Pulmonary artery endothelial cell (primary cell): ENCODE data around the gene ETV6. TPM values are rescaled to one million over a fixed set of nuclear protein-coding genes. Genes with fewer than 3 reads are reported as not detected.

Source experiments
- DNase-seq: peaks from one replicate; pipeline ENCODE4 v3.0.0-alpha.2; 2011; ENCODE audit warnings: low read depth, low spot score
- total RNA-seq: library from RNA; depleted of rRNA; stranded (reverse); fragments of >200 nt; gene quantifications from 2 replicates; pipeline ENCODE4 v1.2.3, GENCODE V29; 2014

ETV6 gene
- total RNA-seq, 1 donor from 2014 or later = 9.6 TPM

GRCh38 chr12:11849757-11850504 is 200.5 kb downstream of the ETV6 start:
- no peak for DNase-seq

DNA sequence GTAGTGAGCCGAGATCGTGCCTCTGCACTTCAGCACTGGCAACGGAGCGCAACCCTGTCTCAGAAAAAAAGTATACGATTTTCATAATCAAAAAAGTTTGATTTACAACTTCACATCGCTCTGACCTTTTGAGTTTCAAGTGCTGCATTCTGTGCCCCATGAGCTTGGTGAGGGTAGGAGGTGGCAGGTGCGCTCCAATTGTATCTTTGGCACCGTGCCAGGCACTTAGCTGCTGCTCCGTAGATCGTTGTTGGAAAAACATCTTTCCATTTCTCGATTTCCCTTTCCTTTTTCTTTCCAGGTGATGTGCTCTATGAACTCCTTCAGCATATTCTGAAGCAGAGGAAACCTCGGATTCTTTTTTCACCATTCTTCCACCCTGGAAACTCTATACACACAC is 203.7 kb downstream of the ETV6 start:
- DNase-seq = no peak

DNA sequence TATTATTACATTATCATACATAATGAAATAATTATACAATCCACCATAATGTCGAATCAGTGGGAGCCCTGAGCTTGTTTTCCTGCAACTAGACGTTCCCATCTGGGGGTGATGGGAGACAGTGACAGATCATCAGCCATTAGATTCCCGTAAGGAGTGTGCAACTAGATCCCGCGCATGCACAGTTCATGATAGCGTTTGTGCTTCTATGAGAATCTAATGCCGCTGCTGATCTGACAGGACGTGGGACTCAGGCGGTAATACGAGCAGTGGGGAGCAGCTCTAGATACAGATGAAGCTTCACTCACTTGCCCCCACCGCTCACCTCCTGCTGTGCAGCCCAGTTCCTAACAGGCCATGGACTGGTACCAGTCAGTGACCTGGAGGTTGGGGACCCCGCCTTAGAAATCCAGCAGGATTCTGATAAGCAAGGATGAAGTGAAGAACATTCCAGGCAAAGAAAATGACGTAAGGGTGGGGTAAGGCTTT is 204.6 kb downstream of the ETV6 start:
- no peak for DNase-seq

GRCh38 chr12:11855983-11856374 is 206.5 kb downstream of the ETV6 start:
- no peak for DNase-seq

- no peak for DNase-seq
These were observed 207.5 kb downstream of the ETV6 start for GRCh38 chr12:11856971-11857370.

- no peak for DNase-seq
These were observed 210.4 kb downstream of the ETV6 start for GRCh38 chr12:11859705-11860425.

DNA sequence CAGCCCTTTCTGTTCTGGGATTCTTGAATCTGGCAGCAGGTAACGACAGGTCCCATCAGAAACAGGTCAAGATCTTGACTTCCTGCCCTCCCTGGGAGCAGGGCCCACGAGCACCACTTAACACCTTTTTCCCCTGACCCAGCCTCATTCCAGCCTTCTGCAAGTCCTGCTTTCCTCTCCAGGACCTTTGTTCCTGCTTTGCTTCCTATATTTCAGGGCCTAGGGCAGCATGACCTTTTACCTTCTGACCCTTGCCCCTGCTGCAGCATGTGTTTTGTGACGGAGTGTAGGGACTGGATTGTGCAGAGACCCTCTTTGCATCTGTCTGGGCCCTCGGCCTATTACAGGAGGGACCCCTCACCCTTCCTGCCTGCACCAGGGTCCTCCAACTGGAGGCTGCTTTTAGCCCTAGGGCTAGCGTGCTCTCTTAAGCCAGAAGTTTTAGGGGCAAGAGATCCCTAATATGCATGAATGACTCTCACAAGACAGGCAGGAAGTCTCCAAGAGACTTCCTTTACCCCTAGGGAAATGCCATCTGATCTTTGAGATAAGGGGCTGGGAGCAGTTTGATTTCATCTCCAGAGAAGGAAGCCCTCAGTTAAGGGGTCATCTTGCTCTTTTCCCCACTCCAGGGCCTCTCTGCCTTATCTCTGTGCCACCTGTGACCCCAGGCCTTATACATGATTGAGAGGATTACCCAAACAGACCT is 211.8 kb downstream of the ETV6 start:
- DNase-seq = no peak

GRCh38 chr12:11861864-11862600 is 212.6 kb downstream of the ETV6 start:
- no peak for DNase-seq

- no peak for DNase-seq
These were observed 213.3 kb downstream of the ETV6 start for GRCh38 chr12:11862798-11863197.

GRCh38 chr12:11863478-11863906 is 214.0 kb downstream of the ETV6 start:
- no peak for DNase-seq

GRCh38 chr12:11863988-11864387 is 214.5 kb downstream of the ETV6 start:
- DNase-seq = peak; percentile 83

DNA sequence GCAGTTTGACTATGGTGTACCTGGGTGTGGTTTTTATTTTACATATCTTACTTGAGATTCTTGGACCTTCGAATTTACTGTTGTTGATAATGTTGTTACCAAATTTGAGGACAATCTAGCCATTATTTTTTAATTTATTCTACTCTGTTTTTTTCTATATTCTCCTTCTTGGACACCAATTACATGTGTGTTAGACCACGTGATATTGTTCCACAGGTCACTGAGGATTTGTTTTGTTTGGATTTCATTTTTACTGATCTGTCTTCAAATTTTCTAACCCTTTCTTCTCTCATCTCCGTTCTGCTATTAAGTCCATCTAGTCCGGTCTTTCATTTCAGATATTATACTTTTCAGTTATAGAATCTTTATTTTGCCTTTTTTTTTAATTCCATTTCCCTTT is 216.3 kb downstream of the ETV6 start:
- no peak for DNase-seq

DNA sequence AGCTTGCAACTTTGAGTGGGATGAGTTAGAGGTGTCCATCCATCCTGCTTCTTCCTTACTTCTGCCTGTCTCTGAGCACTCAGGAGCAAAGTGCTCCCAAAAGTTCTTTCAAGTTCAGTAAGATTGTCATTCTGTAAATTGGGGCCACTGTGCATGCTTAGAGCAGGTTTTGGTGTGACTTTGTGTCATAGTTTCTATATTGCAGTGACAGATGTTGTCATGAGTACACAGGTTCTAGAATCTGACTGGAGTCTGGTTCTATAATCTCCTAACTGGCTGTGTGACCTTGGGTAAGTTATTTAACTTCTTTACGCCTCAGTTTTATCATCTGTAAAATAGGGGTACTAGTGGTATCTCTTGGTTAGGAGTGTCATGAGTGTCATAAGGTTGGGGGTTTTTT is 218.6 kb downstream of the ETV6 start:
- DNase-seq = no peak

DNA sequence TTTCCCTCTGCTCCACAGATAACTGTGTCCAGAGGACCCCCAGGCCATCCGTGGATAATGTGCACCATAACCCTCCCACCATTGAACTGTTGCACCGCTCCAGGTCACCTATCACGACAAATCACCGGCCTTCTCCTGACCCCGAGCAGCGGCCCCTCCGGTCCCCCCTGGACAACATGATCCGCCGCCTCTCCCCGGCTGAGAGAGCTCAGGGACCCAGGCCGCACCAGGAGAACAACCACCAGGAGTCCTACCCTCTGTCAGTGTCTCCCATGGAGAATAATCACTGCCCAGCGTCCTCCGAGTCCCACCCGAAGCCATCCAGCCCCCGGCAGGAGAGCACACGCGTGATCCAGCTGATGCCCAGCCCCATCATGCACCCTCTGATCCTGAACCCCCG is 219.9 kb downstream of the ETV6 start:
- no peak for DNase-seq

DNA sequence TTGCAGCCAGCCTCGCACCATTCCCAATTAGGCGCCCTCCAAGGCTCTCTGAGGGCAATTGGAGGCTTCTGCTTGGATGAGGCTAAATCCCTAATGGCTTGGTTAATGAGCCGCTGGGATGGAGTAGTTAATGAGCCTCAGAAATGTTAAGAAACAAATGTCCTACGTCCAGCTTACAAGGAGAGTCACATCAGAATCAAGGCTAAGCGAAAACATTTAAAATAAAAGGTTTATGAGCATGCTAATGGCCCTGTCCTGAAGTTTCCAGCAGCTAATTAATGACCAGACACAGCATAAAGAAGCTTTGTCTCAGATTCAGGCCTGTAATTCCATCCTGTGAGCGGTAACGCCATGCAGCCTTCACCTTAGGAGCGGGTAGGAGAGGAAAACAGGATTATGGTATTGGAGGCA is 220.6 kb downstream of the ETV6 start:
- DNase-seq = no peak

GRCh38 chr12:11872055-11872454 is 222.6 kb downstream of the ETV6 start:
- DNase-seq = no peak

- no peak for DNase-seq
These were observed 226.0 kb downstream of the ETV6 start for GRCh38 chr12:11875414-11875935.

- no peak for DNase-seq
These were observed 226.8 kb downstream of the ETV6 start for GRCh38 chr12:11876307-11876706.

DNA sequence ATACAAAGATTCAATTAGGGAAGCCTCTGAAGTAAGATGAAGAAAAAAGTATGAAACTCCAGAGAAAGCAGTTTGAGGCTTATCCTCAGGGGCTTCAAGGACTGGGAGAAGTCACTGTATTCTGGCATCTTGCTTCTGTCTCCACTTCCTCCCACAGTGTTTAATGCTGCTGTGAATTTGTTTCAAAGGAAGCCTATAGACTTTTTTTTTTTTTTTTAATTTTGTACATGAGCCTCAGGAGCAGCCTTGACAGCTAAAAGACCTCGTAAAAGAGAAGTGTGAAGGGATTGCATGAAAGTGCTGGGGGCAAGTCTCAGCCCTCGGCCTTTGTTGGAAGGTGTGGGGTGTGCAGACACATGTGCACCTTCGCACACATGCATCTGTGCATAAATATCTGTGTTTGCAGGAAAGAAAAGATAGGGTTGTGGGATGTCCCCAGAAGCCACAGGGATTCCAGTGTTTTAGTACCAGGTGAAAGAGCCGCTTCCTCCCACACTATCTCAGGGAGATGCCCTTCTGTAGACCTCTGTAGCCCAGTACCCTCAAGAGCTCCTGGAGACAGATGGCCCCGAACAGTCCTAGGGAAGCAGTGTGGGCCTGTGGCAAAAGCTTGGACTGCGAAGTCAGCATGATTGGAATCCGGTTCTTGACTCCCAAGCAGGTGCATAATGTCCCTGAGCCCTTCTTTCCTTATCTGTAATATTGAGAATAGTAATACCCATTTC is 227.8 kb downstream of the ETV6 start:
- no peak for DNase-seq
